ENCODE results near the gene ARFRP1.

DNA sequence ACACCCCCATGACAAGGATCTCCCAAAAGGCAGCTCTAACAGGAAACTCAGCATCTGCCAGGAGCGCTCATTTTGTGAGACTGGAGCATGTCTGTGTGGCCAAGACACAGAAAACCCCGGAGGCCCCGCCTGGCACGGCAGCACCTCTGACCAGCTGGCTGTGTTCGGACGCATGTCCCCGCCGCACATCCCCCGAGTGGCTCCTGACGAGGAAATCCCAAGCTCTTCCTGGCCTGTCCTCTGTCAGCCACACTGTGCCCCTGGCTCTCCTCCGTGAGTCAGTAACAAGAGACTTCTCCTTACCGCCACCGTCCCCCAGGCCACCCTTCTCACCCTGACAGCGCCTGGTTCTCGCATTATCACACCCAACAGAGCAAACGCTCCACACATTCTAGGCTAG, 46.2 kb upstream of the ARFRP1 start:
- TF ChIP-seq CHD2 (IDR thresholded peaks at IDR 0.05; ENCODE audit: low read depth, low read length) (no peak), ZNF367 (CRISPR knock-in tag; IDR thresholded peaks at IDR 0.05; ENCODE audit: borderline replicate concordance) (no peak), ZNF724P (CRISPR knock-in tag; IDR thresholded peaks at IDR 0.05; ENCODE audit: borderline replicate concordance) (no peak), POLR2AphosphoS5 (IDR thresholded peaks at IDR 0.05; ENCODE audit: low read depth, low read length) (no peak), ZNF138 (CRISPR knock-in tag; IDR thresholded peaks at IDR 0.05; ENCODE audit: low read depth) (no peak), FOSL2 (CRISPR knock-in tag; IDR thresholded peaks at IDR 0.05) (no peak), FIP1L1 (IDR thresholded peaks at IDR 0.05; ENCODE audit: borderline replicate concordance, insufficient read depth, low read depth, low read length) (no peak), EZH2 (conservative IDR thresholded peaks at IDR 0.05; ENCODE audit: low read depth, low read length) (no peak)
- TF ChIP-seq, protein P1, sequence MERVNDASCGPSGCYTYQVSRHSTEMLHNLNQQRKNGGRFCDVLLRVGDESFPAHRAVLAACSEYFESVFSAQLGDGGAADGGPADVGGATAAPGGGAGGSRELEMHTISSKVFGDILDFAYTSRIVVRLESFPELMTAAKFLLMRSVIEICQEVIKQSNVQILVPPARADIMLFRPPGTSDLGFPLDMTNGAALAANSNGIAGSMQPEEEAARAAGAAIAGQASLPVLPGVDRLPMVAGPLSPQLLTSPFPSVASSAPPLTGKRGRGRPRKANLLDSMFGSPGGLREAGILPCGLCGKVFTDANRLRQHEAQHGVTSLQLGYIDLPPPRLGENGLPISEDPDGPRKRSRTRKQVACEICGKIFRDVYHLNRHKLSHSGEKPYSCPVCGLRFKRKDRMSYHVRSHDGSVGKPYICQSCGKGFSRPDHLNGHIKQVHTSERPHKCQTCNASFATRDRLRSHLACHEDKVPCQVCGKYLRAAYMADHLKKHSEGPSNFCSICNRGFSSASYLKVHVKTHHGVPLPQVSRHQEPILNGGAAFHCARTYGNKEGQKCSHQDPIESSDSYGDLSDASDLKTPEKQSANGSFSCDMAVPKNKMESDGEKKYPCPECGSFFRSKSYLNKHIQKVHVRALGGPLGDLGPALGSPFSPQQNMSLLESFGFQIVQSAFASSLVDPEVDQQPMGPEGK (CRISPR knock-in tag; IDR thresholded peaks at IDR 0.05): no peak
- TF ChIP-seq, protein P2, sequence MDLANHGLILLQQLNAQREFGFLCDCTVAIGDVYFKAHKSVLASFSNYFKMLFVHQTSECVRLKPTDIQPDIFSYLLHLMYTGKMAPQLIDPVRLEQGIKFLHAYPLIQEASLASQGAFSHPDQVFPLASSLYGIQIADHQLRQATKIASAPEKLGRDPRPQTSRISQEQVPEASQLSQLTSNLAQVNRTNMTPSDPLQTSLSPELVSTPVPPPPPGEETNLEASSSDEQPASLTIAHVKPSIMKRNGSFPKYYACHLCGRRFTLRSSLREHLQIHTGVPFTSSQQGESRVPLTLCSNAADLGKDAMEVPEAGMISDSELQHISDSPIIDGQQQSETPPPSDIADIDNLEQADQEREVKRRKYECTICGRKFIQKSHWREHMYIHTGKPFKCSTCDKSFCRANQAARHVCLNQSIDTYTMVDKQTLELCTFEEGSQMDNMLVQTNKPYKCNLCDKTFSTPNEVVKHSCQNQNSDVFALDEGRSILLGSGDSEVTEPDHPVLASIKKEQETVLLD (CRISPR knock-in tag; IDR thresholded peaks at IDR 0.05; ENCODE audit: low read depth): no peak
- TF ChIP-seq, protein P3, sequence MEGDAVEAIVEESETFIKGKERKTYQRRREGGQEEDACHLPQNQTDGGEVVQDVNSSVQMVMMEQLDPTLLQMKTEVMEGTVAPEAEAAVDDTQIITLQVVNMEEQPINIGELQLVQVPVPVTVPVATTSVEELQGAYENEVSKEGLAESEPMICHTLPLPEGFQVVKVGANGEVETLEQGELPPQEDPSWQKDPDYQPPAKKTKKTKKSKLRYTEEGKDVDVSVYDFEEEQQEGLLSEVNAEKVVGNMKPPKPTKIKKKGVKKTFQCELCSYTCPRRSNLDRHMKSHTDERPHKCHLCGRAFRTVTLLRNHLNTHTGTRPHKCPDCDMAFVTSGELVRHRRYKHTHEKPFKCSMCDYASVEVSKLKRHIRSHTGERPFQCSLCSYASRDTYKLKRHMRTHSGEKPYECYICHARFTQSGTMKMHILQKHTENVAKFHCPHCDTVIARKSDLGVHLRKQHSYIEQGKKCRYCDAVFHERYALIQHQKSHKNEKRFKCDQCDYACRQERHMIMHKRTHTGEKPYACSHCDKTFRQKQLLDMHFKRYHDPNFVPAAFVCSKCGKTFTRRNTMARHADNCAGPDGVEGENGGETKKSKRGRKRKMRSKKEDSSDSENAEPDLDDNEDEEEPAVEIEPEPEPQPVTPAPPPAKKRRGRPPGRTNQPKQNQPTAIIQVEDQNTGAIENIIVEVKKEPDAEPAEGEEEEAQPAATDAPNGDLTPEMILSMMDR (CRISPR knock-in tag; IDR thresholded peaks at IDR 0.05): no peak
